K562 treated with DMSO at 1 percent for 24 hours (cell line): ENCODE results near the gene FBXL2. TPM values are rescaled to one million over a fixed set of nuclear protein-coding genes. Genes with fewer than 3 reads are reported as not detected.

ENCODE experiments used
- total RNA-seq: library from RNA; unstranded; fragments of 300-600 nt; gene quantifications from 2 replicates; pipeline ENCODE4 v1.2.3, GENCODE V29; 2022; ENCODE audit warnings: low read depth; ENCODE audit not compliant: insufficient read depth

FBXL2 gene
- 1.9 and 3.4 TPM in 2 replicates for total RNA-seq

GRCh38 chr3:33277193-33277882 is at the start of gene FBXL2:
Gene FBXL2, plus strand, starts transcription at chr3:33277442. Its CDS starts 71 bp downstream, at chr3:33277513.

Other genes starting within 250 kb of the FBXL2 start
- gene GLB1, start 180.3 kb upstream of the FBXL2 start, total RNA-seq, result 128 and 142 TPM in 2 replicates
- 1.8 and 2.1 TPM in 2 replicates for gene TMPPE, start 180.3 kb upstream of the FBXL2 start, total RNA-seq
- 126 and 148 TPM in 2 replicates for gene CRTAP, start 163.4 kb upstream of the FBXL2 start, total RNA-seq
- gene SUSD5, start 58.6 kb upstream of the FBXL2 start, total RNA-seq, result not detected in 2 replicates
- gene UBP1, start 163.0 kb downstream of the FBXL2 start, total RNA-seq, result 44.6 and 47.4 TPM in 2 replicates